Neural progenitor cell (in vitro differentiated cells): ENCODE measurements around the gene TYK2. TPM values are rescaled to one million over a fixed set of nuclear protein-coding genes. Genes with fewer than 3 reads are reported as not detected.
A peak's percentile ranks its signal among the peaks of the same experiment; 100 is the strongest.
"Not testable (repeated sequence)": the region's sequence is repeated elsewhere in the genome, so short reads cannot be mapped to it uniquely, and the experiment has no call there.

ENCODE experiments used
- DNase-seq: peaks from one replicate; pipeline ENCODE4 v3.0.0-alpha.2; 2016; ENCODE audit warnings: low spot score
- H2AFZ ChIP-seq: fragments of 200-600 bp; sonication (generic); replicated peaks from 2 replicates; pipeline ENCODE4 v1.6.1; 2016; ENCODE audit warnings: antibody characterized with exemption
- H3F3A ChIP-seq: fragments of 200-600 bp; sonication (generic); 2 replicates; pipeline ENCODE4 v1.6.1; 2016; ENCODE audit warnings: antibody characterized with exemption, low read depth
- H3K27ac ChIP-seq: fragments of 200-600 bp; sonication (generic); 2 replicates; pipeline ENCODE4 v1.5.1; 2016; ENCODE audit warnings: mild to moderate bottlenecking
- H3K27me3 ChIP-seq: fragments of 200-600 bp; sonication (generic); 2 replicates; pipeline ENCODE4 v1.6.1; 2016; ENCODE audit warnings: mild to moderate bottlenecking, moderate library complexity
- H3K36me3 ChIP-seq: fragments of 200-600 bp; sonication (generic); 2 replicates; pipeline ENCODE4 v1.5.1; 2016
- H3K4me1 ChIP-seq: fragments of 200-600 bp; sonication (generic); 2 replicates; pipeline ENCODE4 v1.6.1; 2016; ENCODE audit warnings: mixed run types
- H3K4me2 ChIP-seq: fragments of 200-600 bp; sonication (generic); 2 replicates; pipeline ENCODE4 v1.6.1; 2016
- H3K4me3 ChIP-seq: fragments of 200-600 bp; sonication (generic); 2 replicates; pipeline ENCODE4 v1.5.1; 2016
- H3K79me2 ChIP-seq: fragments of 200-600 bp; sonication (generic); 2 replicates; pipeline ENCODE4 v1.6.1; 2016; ENCODE audit warnings: low read depth
- H3K9ac ChIP-seq: fragments of 200-600 bp; sonication (generic); 2 replicates; pipeline ENCODE4 v1.6.1; 2016
- H3K9me3 ChIP-seq: fragments of 200-600 bp; sonication (generic); 2 replicates; pipeline ENCODE4 v1.5.1; 2016; ENCODE audit warnings: low read depth
- H4K20me1 ChIP-seq: fragments of 200-600 bp; sonication (generic); 2 replicates; pipeline ENCODE4 v1.6.1; 2016; ENCODE audit warnings: low read depth
- H3K27ac Mint-ChIP-seq: 3 replicates; pipeline ENCODE4 v1.8.0; 2021; ENCODE audit warnings: mixed read lengths
- H3K27me3 Mint-ChIP-seq: 2 replicates; pipeline ENCODE4 v1.8.0; 2022; ENCODE audit warnings: low read depth, mild to moderate bottlenecking, inconsistent platforms, moderate library complexity, mixed read lengths; ENCODE audit not compliant: insufficient read depth
- H3K36me3 Mint-ChIP-seq: 3 replicates; pipeline ENCODE4 v1.8.0; 2021; ENCODE audit warnings: mixed read lengths
- H3K4me1 Mint-ChIP-seq: 3 replicates; pipeline ENCODE4 v1.8.0; 2021; ENCODE audit warnings: mixed read lengths
- H3K4me3 Mint-ChIP-seq: 3 replicates; pipeline ENCODE4 v1.8.0; 2021; ENCODE audit warnings: mild to moderate bottlenecking, moderate library complexity, mixed read lengths
- H3K9me3 Mint-ChIP-seq: 3 replicates; pipeline ENCODE4 v1.8.0; 2020; ENCODE audit warnings: mixed read lengths
- EZH2 ChIP-seq: fragments of 200-600 bp; sonication (generic); IDR thresholded peaks from 2 replicates; pipeline ENCODE4 v1.6.1; 2017; ENCODE audit warnings: antibody characterized with exemption, mild to moderate bottlenecking, moderate library complexity
- EZH2phosphoT487 ChIP-seq: fragments of 200-600 bp; sonication (generic); IDR thresholded peaks from 2 replicates; pipeline ENCODE4 v1.6.1; 2017; ENCODE audit warnings: antibody characterized with exemption
- total RNA-seq: library from RNA; depleted of rRNA; stranded (reverse); fragments of >200 nt; gene quantifications from 2 replicates; pipeline ENCODE4 v1.2.3, GENCODE V29; 2015; ENCODE audit warnings: low replicate concordance
- TF ChIP-seq, protein P1 (sequence below): fragments of 200-600 bp; sonication (generic); IDR thresholded peaks from 2 replicates; pipeline ENCODE4 v1.5.1; 2017; ENCODE audit warnings: antibody characterized with exemption, mild to moderate bottlenecking

TYK2 gene
- total RNA-seq, 1 donor from 2014 or later = 20.7 TPM

DNA sequence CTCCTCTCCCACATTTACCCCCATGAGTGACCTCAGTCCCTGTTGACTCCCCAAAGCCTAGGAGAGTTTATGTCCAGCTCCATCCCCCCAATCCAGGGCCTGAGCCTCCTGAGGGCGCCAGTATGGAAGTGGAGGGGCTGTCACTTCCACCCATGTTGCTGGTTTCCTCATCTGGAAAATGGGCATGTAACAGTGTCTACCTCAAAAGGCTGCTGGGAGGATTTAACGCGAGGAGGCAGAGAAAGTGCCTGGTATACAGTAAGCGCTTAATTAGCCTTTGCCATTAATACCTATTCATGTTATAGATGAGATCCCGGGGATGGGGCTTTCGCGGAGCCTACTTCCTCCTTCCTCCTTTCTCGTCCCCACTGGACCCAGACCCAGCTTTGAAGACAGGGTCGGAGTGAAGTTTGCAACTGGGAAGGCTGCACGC, 476 bp downstream of the TYK2 start:
- Histone ChIP-seq H3K9ac (peak overlapping the region; percentile 47), H3K27ac (no peak overlapping the region), H3K79me2 (peaks cover 11% of the 10 kb centered on the region), H3K4me1 (peaks cover 4% of the 10 kb centered on the region), H3K4me2 (peak overlapping the region; percentile 83), H2AFZ (peak overlapping the region; percentile 86), H4K20me1 (no peaks in the 10 kb centered on the region), H3K27me3 (no peaks in the 10 kb centered on the region), H3K4me3 (peak overlapping the region; percentile 72), H3F3A (peaks cover 10% of the 10 kb centered on the region), H3K36me3 (no peaks in the 10 kb centered on the region), H3K9me3 (no peaks in the 10 kb centered on the region)
- Mint-ChIP-seq H3K27me3 (peaks cover 2% of the 10 kb centered on the region), H3K27ac (no peak overlapping the region), H3K36me3 (peaks cover 10% of the 10 kb centered on the region), H3K4me3 (peak overlapping the region; percentile 93), H3K4me1 (peaks cover 9% of the 10 kb centered on the region), H3K9me3 (no peaks in the 10 kb centered on the region)
- no peak for DNase-seq
- TF ChIP-seq EZH2phosphoT487 = no peak
- no peak for TF ChIP-seq EZH2
- TF ChIP-seq, protein P1, sequence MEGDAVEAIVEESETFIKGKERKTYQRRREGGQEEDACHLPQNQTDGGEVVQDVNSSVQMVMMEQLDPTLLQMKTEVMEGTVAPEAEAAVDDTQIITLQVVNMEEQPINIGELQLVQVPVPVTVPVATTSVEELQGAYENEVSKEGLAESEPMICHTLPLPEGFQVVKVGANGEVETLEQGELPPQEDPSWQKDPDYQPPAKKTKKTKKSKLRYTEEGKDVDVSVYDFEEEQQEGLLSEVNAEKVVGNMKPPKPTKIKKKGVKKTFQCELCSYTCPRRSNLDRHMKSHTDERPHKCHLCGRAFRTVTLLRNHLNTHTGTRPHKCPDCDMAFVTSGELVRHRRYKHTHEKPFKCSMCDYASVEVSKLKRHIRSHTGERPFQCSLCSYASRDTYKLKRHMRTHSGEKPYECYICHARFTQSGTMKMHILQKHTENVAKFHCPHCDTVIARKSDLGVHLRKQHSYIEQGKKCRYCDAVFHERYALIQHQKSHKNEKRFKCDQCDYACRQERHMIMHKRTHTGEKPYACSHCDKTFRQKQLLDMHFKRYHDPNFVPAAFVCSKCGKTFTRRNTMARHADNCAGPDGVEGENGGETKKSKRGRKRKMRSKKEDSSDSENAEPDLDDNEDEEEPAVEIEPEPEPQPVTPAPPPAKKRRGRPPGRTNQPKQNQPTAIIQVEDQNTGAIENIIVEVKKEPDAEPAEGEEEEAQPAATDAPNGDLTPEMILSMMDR = no peak

DNA sequence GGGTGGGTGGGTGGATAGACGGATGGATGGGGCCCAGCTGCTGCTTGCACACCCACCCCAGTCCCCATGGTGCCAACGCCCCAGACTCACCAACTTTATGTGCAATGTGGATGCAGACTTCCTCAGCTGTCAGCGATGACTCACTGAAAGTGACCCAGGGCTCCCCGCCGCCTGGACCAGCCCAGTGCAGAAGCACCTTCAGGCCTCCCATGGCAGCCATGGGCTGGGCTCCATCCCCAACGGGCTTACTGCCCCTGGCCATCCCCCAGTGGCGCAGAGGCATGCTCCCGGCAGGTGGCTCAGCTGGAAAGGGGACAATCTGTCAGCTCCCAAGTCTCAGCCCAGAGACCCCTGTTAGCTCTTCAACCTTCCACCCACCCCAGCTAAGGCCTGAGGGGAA, 2.2 kb downstream of the TYK2 start:
- H3K36me3 ChIP-seq = no peaks in the 10 kb centered on the region
- Mint-ChIP-seq H3K9me3 (no peaks in the 10 kb centered on the region), H3K27ac (no peak overlapping the region), H3K4me3 (no peak overlapping the region), H3K27me3 (no peaks in the 10 kb centered on the region), H3K4me1 (peaks cover 9% of the 10 kb centered on the region), H3K36me3 (peaks cover 11% of the 10 kb centered on the region)
- H3K9me3 ChIP-seq = no peaks in the 10 kb centered on the region
- peaks cover 4% of the 10 kb centered on the region for H3K4me1 ChIP-seq
- TF ChIP-seq EZH2 (no peak), EZH2phosphoT487 (no peak)
- TF ChIP-seq, protein P1 = no peak
- no peaks in the 10 kb centered on the region for H4K20me1 ChIP-seq
- no peak overlapping the region for H3K4me2 ChIP-seq
- H3K4me3 ChIP-seq = no peak overlapping the region
- no peak overlapping the region for H3K9ac ChIP-seq
- peaks cover 10% of the 10 kb centered on the region for H3F3A ChIP-seq
- no peaks in the 10 kb centered on the region for H3K27me3 ChIP-seq
- peaks cover 11% of the 10 kb centered on the region for H3K79me2 ChIP-seq
- no peak for DNase-seq
- H3K27ac ChIP-seq = no peak overlapping the region
- no peak overlapping the region for H2AFZ ChIP-seq

DNA sequence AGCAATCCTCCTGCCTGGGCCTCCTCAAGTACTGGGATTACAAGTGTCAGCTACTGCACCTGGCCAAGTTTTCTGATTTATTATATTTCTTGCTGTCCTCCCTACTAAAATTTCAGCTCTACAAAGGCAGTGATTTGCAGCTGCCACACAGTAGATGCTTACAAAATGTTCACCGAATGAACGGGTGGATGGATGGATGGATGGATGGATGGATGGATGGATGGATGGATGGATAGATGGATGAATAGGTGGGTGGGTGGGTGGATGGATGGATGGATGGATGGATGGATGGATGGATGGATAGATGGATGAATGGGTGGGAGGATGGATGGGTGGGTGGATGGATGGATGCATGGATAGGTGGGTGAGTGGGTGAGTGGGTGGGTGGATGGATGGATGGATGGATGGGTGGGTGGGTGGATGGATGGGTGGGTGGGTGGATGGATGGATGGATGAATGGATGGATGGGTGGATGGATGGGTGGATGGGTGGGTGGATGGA, 3.2 kb downstream of the TYK2 start:
- not testable (repeated sequence) for H3K27ac Mint-ChIP-seq, H3K9ac ChIP-seq, H3K36me3 ChIP-seq, H3K4me3 ChIP-seq, DNase-seq, H3K27me3 ChIP-seq, H4K20me1 ChIP-seq, H3K27ac ChIP-seq, H3K4me3 Mint-ChIP-seq, H3K9me3 Mint-ChIP-seq, H3K27me3 Mint-ChIP-seq, H3K4me1 ChIP-seq, H3K9me3 ChIP-seq, H3K4me2 ChIP-seq, H3K4me1 Mint-ChIP-seq, H2AFZ ChIP-seq
- peaks cover 11% of the 10 kb centered on the region for H3K36me3 Mint-ChIP-seq
- peaks cover 10% of the 10 kb centered on the region for H3F3A ChIP-seq
- H3K79me2 ChIP-seq = peaks cover 11% of the 10 kb centered on the region

DNA sequence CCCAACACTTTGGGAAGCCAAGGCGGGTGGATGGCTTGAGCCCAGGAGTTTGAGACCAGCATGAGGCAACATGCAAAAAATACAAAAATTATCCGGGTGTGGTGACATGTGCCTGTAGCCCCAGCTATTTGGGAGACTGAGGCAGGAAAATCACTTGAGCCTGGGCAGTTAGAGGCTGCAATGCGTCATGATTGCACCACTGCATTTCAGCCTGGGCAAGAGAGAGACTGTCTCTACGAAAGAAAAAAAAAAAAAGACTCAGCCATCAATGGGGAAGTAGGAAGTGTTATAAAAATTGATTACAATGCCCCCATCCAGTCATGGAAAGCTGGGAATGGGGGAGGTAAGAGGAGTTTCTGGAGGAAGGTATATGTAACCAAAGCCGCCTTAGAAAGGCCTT, 5.4 kb downstream of the TYK2 start:
- Mint-ChIP-seq H3K27ac (no peak overlapping the region), H3K36me3 (peaks cover 11% of the 10 kb centered on the region), H3K9me3 (no peaks in the 10 kb centered on the region), H3K4me1 (peaks cover 5% of the 10 kb centered on the region), H3K4me3 (no peak overlapping the region), H3K27me3 (no peaks in the 10 kb centered on the region)
- Histone ChIP-seq H3K27me3 (no peaks in the 10 kb centered on the region), H4K20me1 (no peaks in the 10 kb centered on the region), H2AFZ (no peak overlapping the region), H3K4me2 (no peak overlapping the region), H3K79me2 (peaks cover 10% of the 10 kb centered on the region), H3K4me3 (no peak overlapping the region), H3F3A (no peaks in the 10 kb centered on the region), H3K36me3 (no peaks in the 10 kb centered on the region), H3K4me1 (peaks cover 4% of the 10 kb centered on the region), H3K9me3 (no peaks in the 10 kb centered on the region), H3K9ac (no peak overlapping the region), H3K27ac (no peak overlapping the region)
- TF ChIP-seq EZH2 (no peak), EZH2phosphoT487 (no peak)
- TF ChIP-seq, protein P1 = no peak
- no peak for DNase-seq
